PC-9 (cell line): ENCODE results near the gene KAT6B. TPM values are rescaled to one million over a fixed set of nuclear protein-coding genes. Genes with fewer than 3 reads are reported as not detected.

Experiments used
- BruUV-seq: library from RNA; stranded (reverse); fragments of 400-500 nt; replicated peaks from 2 replicates; lab custom pipeline; 2021; lab: Mats Ljungman, UMichigan
- CTCF ChIA-PET: fragments of 300-600 bp; sonication (Branson Sonifier 250); formaldehyde crosslinking; loops from one replicate; lab custom pipeline; 2022; ENCODE audit warnings: antibody characterized with exemption; lab: Charles Lee
- POLR2A ChIA-PET: fragments of 300-600 bp; sonication (Branson Sonifier 250); formaldehyde crosslinking; loops from one replicate; lab custom pipeline; 2022; ENCODE audit warnings: antibody characterized with exemption; ENCODE audit not compliant: unreplicated experiment; lab: Charles Lee
- DNase-seq, 2 experiments: peaks; one replicate each; pipeline versions ENCODE4 v3.0.0 to v3.0.0-alpha.2; 2015 to 2022; ENCODE audit warnings: mixed read lengths in 1 of 2
- H2AFZ ChIP-seq: fragments of 200-600 bp; sonication (generic); 2 replicates; pipeline ENCODE4 v1.8.1; 2017; ENCODE audit warnings: antibody characterized with exemption
- H3F3A ChIP-seq: fragments of 200-600 bp; sonication (generic); 2 replicates; pipeline ENCODE4 v1.8.1; 2017; ENCODE audit warnings: antibody characterized with exemption, mild to moderate bottlenecking, low read depth; ENCODE audit not compliant: insufficient read depth
- H3K27ac ChIP-seq: fragments of 200-600 bp; sonication (generic); 2 replicates; pipeline ENCODE4 v1.6.1; 2016; ENCODE audit warnings: mixed run types
- H3K27me3 ChIP-seq: fragments of 200-600 bp; sonication (generic); 2 replicates; pipeline ENCODE4 v1.6.1; 2016; ENCODE audit warnings: low read depth, mixed run types; ENCODE audit not compliant: insufficient read depth
- H3K36me3 ChIP-seq: fragments of 200-600 bp; sonication (generic); 2 replicates; pipeline ENCODE4 v1.6.1; 2016; ENCODE audit warnings: low read depth, mixed run types
- H3K4me1 ChIP-seq: fragments of 200-600 bp; sonication (generic); replicated peaks from 2 replicates; pipeline ENCODE4 v1.6.1; 2016; ENCODE audit warnings: mixed run types; ENCODE audit not compliant: insufficient read depth
- H3K4me2 ChIP-seq: fragments of 200-600 bp; sonication (generic); 2 replicates; pipeline ENCODE4 v1.6.1; 2017; ENCODE audit warnings: mixed run types
- H3K4me3 ChIP-seq: fragments of 200-600 bp; sonication (generic); 2 replicates; pipeline ENCODE4 v1.6.1; 2016; ENCODE audit warnings: mixed run types
- H3K79me2 ChIP-seq: fragments of 200-600 bp; sonication (generic); 2 replicates; pipeline ENCODE4 v1.6.1; 2017; ENCODE audit warnings: low read depth, mixed run types
- H3K9me2 ChIP-seq: fragments of 200-600 bp; sonication (generic); 2 replicates; pipeline ENCODE4 v1.8.1; 2017; ENCODE audit warnings: mild to moderate bottlenecking; ENCODE audit not compliant: insufficient read depth
- H3K9me3 ChIP-seq: fragments of 200-600 bp; sonication (generic); 2 replicates; pipeline ENCODE4 v1.8.1; 2016; ENCODE audit warnings: low read depth; ENCODE audit not compliant: insufficient read depth
- H4K20me1 ChIP-seq: fragments of 200-600 bp; sonication (generic); 2 replicates; pipeline ENCODE4 v1.8.1; 2017; ENCODE audit not compliant: insufficient read depth
- EZH2 ChIP-seq: fragments of 200-600 bp; sonication (generic); IDR thresholded peaks from 2 replicates; pipeline ENCODE4 v1.8.0; 2017; ENCODE audit warnings: antibody characterized with exemption, low read depth
- intact Hi-C: fragments of 100-400 bp; cut with micrococcal nuclease; formaldehyde crosslinking; loops from one replicate; pipeline ENCODE4 v1.10.0; 2022; ENCODE audit not compliant: unreplicated experiment
- total RNA-seq: library from RNA; stranded (reverse); gene quantifications from 2 replicates; pipeline ENCODE4 v1.2.3, GENCODE V29; 2021
- TF ChIP-seq, protein P1 (sequence below): fragments of 200-600 bp; sonication (generic); conservative IDR thresholded peaks from 2 replicates; pipeline ENCODE4 v1.6.1; 2017; ENCODE audit warnings: mixed run types, antibody characterized with exemption, mild to moderate bottlenecking, moderate library complexity

Gene KAT6B
- total RNA-seq, 1 experiment from 2014 or later: 30.9 TPM

GRCh38 chr10:74896788-74897527 is 70.6 kb downstream of the KAT6B start:
- H3K4me2 ChIP-seq: no peak overlapping the region
- H3K9me2 ChIP-seq: no peaks in the 10 kb centered on the region
- H4K20me1 ChIP-seq: 0 out of 2 replicates have a peak, but pooled peaks cover 6% of the 10 kb centered on the region
- no peaks in the 10 kb centered on the region for H3F3A ChIP-seq
- no peaks in the 10 kb centered on the region for H3K27me3 ChIP-seq
- no peaks in the 10 kb centered on the region for H3K36me3 ChIP-seq
- ChIA-PET POLR2A (no interaction called here), CTCF (no interaction called here)
- no peak overlapping the region for H2AFZ ChIP-seq
- BruUV-seq: no TSS peak
- DNase-seq: no peak
- no peak for TF ChIP-seq EZH2
- TF ChIP-seq, protein P1, sequence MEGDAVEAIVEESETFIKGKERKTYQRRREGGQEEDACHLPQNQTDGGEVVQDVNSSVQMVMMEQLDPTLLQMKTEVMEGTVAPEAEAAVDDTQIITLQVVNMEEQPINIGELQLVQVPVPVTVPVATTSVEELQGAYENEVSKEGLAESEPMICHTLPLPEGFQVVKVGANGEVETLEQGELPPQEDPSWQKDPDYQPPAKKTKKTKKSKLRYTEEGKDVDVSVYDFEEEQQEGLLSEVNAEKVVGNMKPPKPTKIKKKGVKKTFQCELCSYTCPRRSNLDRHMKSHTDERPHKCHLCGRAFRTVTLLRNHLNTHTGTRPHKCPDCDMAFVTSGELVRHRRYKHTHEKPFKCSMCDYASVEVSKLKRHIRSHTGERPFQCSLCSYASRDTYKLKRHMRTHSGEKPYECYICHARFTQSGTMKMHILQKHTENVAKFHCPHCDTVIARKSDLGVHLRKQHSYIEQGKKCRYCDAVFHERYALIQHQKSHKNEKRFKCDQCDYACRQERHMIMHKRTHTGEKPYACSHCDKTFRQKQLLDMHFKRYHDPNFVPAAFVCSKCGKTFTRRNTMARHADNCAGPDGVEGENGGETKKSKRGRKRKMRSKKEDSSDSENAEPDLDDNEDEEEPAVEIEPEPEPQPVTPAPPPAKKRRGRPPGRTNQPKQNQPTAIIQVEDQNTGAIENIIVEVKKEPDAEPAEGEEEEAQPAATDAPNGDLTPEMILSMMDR: no peak
- no peak overlapping the region for H3K27ac ChIP-seq
- peaks cover 25% of the 10 kb centered on the region; the same call in 1 of the 2 replicates for H3K79me2 ChIP-seq
- no peaks in the 10 kb centered on the region for H3K9me3 ChIP-seq
- H3K4me3 ChIP-seq: no peak overlapping the region
- intact Hi-C loops: no loop called here
- H3K4me1 ChIP-seq: peaks cover 9% of the 10 kb centered on the region

DNA sequence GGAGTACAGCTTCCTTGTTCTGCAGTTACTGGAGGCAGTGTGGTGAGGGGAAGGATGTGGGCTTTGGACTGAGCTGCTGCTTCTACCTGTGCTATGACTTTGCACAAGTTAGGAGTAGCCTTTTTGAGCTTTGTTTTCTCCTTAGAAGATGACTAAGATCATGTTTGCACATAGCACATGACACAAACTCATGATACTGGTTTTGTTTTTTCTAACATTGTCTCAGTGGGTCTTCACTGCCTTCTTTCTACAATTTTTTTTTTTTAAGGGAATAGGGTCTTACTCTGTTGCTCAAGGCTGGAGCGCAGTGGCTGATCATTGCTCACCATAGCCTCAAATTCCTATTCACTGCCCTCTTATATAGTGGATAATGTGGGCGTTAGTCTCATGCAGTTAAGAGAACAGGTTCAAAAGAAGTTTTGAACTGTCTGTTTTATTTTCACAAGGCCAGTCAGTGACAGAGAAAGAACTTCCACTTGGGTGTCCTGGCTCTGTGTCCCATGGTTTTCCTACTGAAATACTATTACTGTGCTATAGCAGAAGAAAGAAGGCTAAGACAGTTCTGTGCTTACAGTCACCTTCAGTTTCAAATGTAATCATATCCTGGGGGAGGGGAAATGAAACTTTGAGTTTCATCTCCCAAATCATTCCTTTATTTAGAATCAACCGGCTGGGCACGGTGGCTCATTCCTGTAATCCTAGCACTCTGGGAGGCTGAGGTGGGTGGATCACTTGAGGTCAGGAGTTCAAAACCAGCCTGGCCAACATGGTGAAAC is 72.0 kb downstream of the KAT6B start:
- H3F3A ChIP-seq: no peaks in the 10 kb centered on the region
- ChIA-PET POLR2A (no interaction called here), CTCF (no interaction called here)
- TF ChIP-seq EZH2: no peak
- TF ChIP-seq, protein P1: no peak
- H3K79me2 ChIP-seq: peaks cover 18% of the 10 kb centered on the region; the same call in 1 of the 2 replicates
- H3K4me1 ChIP-seq: peaks cover 9% of the 10 kb centered on the region
- no peak for DNase-seq
- BruUV-seq: no TSS peak
- intact Hi-C loops: no loop called here
- H3K27ac ChIP-seq: peak overlapping the region; percentile 40; the same call in 1 of the 2 replicates
- H3K4me3 ChIP-seq: no peak overlapping the region
- H3K4me2 ChIP-seq: peak overlapping the region; percentile 9
- H3K9me3 ChIP-seq: no peaks in the 10 kb centered on the region
- H2AFZ ChIP-seq: no peak overlapping the region
- H3K36me3 ChIP-seq: no peaks in the 10 kb centered on the region
- H3K9me2 ChIP-seq: no peaks in the 10 kb centered on the region
- no peaks in the 10 kb centered on the region for H3K27me3 ChIP-seq
- 0 out of 2 replicates have a peak, but pooled peaks cover 6% of the 10 kb centered on the region for H4K20me1 ChIP-seq

- no peaks in the 10 kb centered on the region for H3F3A ChIP-seq
- no peaks in the 10 kb centered on the region for H4K20me1 ChIP-seq
- CTCF ChIA-PET: no interaction called here
- H3K4me2 ChIP-seq: no peak overlapping the region
- TF ChIP-seq EZH2: no peak
- TF ChIP-seq, protein P1: no peak
- H3K4me1 ChIP-seq: peaks cover 9% of the 10 kb centered on the region
- no TSS peak for BruUV-seq
- no peak for DNase-seq
- POLR2A ChIA-PET: no interaction called here
- H3K27me3 ChIP-seq: no peaks in the 10 kb centered on the region
- intact Hi-C loops: no loop called here
- no peak overlapping the region for H3K27ac ChIP-seq
- H3K9me3 ChIP-seq: no peaks in the 10 kb centered on the region
- no peak overlapping the region for H2AFZ ChIP-seq
- H3K36me3 ChIP-seq: no peaks in the 10 kb centered on the region
- H3K4me3 ChIP-seq: no peak overlapping the region
- H3K79me2 ChIP-seq: peaks cover 9% of the 10 kb centered on the region; the same call in 1 of the 2 replicates
- no peaks in the 10 kb centered on the region for H3K9me2 ChIP-seq
Measured at GRCh38 chr10:74900297-74900696, 73.9 kb downstream of the KAT6B start.
